ENCODE data around the gene SEC14L5.
"Not testable (repeated sequence)": the region's sequence is repeated elsewhere in the genome, so short reads cannot be mapped to it uniquely, and the experiment has no call there.

SEC14L5 gene

DNA sequence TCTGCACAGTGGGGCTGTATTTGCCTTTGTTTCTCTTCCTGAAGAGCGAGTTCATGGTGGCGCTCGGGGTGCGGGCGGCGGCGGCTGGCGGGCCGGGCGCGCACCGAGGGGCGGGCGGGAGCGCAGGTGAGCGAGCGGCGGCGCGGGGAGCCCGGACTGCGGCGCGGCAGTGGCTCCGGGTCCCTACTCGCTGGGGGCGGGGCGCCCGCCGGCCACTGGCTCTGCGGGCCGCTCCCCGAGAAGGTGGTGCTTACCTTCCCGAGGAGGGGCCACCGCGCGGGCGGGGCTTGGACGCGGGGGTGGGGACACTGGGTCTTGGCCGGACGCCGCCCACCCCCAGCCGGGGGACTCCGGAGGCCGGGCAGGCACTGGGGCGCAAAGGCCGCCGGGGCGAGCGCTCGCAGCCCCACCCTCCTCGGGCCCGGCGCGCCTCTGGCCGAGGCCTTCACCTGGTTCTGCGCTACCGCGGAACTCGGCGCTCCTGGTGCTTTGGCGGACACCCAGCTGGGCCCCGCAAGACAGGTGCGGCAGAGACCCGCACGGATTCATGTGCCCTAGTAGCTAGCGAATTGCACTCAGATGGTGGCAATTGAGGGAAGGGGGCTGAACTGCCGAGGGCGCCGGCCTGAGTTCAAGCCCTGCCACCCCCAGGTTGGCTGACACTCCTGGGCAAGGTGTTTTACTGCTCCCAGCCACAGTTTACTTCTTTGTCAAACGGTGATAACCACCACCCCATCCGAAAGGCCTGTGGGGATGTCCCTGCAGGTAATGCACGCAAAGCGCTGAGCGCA lies 20.9 kb upstream of the SEC14L5 start, which contains the start of gene PPL:
PPL (minus strand) TSS at position 158 of the 791 bp plus-strand sequence; CDS start at position 55, 103 bp downstream.
- no peak for TF ChIP-seq GATA1 (IDR thresholded peaks at IDR 0.05; ENCODE audit: low read depth, low read length)
- no peak for TF ChIP-seq POLR2A (IDR thresholded peaks at IDR 0.05; ENCODE audit: low read length)
- DNase-seq: peak; percentile 19 to 22

DNA sequence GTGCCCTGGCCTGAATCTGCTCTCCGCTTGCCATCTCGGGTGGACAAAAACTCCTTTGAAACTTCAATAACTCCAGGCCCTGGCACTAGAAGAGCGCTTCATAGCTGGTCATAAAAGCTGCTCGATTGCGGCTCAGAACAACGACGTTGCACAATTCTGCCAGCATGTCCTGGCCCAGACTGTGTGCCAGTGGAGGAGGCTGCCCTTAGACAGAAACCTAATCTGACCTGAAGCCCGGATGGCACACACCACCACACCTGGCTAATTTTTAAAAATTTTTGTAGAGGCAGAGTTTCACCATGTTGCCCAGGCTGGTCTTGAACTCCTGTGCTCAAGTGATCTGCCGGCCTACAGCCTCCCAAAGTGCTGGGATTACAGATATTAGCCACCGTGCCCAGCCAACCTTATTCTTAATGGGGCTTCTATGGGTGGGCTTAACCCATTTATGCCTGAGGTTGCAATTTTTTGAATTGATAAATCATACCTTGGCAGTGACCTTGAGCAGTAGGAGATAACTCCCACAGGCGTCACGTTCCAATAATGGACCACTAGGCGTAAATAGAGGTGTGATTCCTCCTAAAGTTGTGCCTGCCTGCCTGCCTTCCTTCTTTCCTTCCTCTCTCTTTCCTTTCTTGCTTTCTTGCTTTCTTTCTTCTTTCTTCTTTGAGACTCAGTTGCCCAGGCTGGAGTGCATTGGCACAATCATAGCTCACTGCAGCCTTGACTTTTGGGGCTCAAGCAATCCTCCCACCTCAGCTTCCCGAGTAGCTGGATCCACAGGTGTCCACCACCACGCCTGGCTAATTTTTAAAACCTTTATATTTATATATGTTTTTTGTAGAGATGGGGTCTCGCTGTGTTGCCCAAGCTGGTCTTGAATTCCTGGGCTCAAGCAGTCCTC lies 20.1 kb upstream of the SEC14L5 start:
- TF ChIP-seq GATA1 (IDR thresholded peaks at IDR 0.05; ENCODE audit: low read depth, low read length) (no peak), POLR2A (IDR thresholded peaks at IDR 0.05; ENCODE audit: low read length) (no peak)
- no peak for DNase-seq

DNA sequence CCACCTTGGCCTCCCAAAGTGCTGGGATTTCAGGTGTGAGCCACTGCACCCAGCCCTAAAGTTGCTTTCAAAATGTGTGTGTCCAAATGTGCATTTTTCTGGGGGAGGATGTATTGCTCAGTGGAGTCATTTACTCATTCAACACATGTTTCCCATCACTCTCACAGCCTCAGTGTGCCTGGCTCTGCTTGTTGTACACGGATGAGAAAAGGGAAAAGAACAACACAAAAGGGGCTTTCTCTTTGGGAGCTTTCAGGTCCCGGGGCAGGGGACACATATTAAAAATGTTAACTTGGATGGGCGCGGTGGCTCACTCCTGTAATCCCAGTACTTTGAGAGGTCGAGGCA lies 19.5 kb upstream of the SEC14L5 start:
- no peak for DNase-seq
- TF ChIP-seq POLR2A (IDR thresholded peaks at IDR 0.05; ENCODE audit: low read length) (no peak), GATA1 (IDR thresholded peaks at IDR 0.05; ENCODE audit: low read depth, low read length) (no peak)

DNA sequence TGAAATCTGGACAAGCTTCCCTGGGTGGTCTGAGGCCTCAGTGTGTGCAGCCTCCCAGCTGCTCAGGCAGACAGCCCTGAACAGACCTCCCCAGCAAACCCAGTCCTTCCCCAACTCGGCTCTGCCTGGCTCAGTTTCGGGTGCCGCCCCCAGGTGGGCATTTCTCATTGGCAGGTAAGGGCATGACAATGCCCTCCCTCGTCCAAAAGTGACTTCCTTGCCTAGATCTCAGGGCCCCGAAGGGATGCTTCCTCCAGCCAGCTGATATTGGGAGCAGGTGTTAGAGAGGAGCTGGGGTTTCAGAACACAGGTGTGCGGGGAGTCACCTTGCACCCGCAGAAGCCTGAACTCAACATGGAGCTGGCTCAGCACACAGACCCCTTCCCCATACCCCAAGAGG lies 17.4 kb upstream of the SEC14L5 start:
- TF ChIP-seq POLR2A (IDR thresholded peaks at IDR 0.05; ENCODE audit: low read length) (no peak), GATA1 (IDR thresholded peaks at IDR 0.05; ENCODE audit: low read depth, low read length) (no peak)
- no peak for DNase-seq

DNA sequence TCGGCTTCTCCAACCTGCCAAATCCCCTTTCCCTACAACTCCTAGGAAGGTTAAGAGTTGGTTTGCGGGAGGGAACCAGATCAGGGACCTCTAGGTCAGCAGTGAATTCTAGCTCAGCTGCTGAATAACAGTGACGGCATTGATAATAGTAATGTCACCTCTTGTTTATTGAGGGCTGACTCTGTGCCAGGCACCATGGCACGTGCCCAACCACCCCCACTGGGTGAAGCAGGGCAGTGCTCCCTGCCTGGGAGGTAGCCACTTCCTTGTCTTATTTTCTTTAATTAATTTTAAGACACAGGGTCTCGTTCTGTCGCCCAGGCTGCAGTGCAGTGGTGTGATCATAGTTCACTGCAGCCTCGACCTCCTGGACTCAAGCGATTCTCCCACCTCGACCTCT lies 15.6 kb upstream of the SEC14L5 start:
- TF ChIP-seq POLR2A (IDR thresholded peaks at IDR 0.05; ENCODE audit: low read length) (no peak), GATA1 (IDR thresholded peaks at IDR 0.05; ENCODE audit: low read depth, low read length) (no peak)
- DNase-seq: no peak

DNA sequence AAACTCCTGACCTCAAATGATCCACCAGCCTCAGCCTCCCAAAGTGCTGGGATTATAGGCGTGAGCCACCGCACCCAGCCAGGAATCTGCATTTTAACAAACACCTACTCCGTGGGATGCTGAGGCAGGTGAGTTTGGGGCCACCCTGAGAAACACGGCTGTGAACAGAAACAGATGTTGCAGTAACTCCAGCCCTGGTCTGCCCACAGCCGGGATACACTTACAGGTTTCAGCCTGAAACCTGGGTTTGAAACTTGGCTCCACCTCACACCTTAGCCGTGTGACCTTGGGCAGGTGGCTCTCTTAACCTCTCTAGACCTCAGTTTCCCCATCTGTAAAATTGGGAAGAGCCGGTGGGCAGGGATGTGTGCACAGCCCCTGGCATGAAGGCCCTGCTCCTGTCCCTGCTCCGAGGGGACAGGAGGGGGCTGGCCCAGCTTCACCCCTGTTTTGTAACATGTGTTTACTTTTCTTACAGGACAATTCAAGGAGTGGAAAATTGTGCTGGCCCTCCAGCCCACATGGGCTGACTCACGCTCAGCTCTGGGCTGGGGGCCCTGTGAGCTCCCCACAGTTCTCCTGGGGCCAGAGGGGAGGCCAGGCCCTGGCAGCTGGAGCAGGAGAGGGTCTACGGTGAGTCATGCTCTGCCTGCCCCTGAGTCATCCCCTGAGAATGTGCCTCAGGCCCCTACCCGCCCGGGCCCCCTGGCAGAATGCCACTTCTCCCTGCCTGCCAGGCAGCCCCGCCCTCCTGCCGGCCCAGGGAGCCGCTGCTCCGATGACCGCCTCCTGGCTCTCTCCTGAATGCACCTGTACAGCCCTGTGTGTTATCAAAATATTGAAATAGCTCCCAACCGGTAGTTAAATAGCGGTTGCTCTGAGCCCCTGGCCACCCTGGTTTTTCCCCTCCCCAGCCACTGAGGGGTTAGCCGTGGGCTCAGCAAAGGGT lies 13.5 kb upstream of the SEC14L5 start:
- TF ChIP-seq GATA1 (IDR thresholded peaks at IDR 0.05; ENCODE audit: low read depth, low read length): no peak
- TF ChIP-seq POLR2A (IDR thresholded peaks at IDR 0.05; ENCODE audit: low read length): no peak

DNA sequence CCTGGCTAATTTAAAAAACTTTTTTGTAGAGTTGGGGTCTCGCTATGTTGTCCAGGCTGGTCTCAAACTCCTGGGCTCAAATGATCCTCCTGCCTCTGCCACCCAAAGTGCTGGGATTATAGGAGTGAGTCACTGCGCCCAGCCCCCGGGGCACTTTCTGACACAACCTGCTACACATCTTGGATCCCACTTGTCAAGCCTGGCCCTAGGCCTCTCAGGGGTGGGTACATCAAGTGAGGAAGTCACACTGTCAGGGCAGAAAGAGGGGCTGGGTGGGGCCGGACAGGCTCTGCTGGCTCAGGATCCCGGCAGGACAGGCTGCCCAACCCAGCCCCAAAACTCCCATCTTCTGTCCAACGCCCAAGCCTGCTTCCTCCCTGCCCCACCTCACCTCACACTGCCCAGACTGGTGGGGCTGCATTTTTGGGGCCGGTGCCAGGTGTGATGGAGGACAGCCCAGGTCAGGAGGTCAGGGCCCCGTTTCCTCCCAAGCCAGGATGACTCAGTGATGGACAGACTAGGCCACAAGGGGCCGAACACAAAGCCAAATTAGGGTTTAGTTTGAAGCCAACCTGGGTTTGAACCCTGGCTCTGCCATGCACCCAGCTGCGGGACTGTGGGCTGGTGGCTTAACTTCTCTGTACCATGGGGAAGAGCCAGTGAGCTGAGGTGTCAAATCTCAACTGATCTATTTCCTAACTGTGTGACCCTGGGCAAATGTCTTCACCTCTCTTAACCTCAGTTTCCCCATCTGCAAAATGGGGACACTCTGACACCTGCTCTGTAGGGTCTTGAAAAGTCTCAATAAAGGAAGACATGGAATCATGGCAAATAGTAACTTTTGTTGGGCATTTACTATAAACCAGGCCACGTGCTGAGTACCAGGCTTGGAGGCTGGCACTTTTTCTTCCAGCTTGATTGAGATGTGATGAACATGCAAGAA lies 12.3 kb upstream of the SEC14L5 start:
- TF ChIP-seq GATA1 (IDR thresholded peaks at IDR 0.05; ENCODE audit: low read depth, low read length): no peak
- TF ChIP-seq POLR2A (IDR thresholded peaks at IDR 0.05; ENCODE audit: low read length): no peak
- peak in 1 of 2 experiments; percentile 34 for DNase-seq

More for the DNA sequence above, 13.5 kb upstream of the SEC14L5 start:
- DNase-seq: peak; percentile 58 to 82

DNA sequence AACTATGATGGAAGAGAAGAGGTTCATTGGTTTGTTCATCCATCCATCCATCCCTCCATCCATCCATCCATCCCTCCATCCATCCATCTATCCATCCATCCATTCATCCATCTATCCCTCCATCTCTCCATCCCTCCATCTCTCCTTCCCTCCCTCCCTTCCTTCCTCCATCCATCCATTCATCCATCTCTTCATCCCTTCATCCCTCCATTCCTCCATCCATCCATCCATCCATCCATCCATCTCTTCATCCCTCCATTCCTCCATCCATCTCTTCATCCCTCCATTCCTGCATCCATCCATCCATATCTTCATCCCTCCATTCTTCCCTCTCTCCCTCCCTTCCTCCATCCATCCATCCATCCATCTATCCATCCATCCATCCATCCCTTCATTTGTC lies 11.2 kb upstream of the SEC14L5 start:
- DNase-seq: no peak
- no peak for TF ChIP-seq GATA1 (IDR thresholded peaks at IDR 0.05; ENCODE audit: low read depth, low read length)
- no peak for TF ChIP-seq POLR2A (IDR thresholded peaks at IDR 0.05; ENCODE audit: low read length)

DNA sequence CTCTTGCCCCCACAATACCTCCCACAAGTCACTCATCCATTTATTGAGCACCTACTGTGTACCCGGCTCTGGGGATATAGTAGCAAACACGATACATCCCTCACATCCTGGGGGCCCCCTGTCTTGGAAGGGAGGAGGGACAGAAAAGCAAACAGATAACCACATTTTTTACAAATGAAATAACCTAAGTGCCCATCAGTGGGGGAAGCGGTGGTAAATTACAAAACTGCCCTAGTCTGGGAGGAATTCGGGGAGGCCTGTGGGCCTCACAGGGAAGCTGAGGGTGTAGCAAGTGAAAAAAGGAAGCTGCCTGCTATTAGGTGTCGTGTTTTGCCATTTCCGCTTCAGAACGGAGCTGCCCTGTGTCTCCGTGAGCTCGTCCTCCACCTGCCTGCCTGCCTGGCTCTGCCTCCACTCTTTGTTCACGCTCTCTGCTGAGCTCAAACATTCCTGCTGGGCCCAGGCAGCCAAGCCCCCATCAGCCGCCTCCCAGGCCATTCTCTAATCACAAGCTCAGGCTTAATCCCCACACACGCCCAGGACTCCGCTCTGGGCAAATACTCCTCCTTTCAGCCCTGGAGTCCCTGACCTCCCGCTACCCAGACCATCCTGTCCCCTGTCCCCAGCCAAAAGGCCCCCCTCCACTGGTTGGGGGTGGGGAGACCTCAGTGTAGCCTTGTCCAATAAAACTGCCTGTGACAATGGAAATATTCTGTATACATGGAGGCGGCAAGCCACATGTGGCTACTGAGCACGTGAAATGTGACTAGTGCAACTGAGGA lies 10.2 kb upstream of the SEC14L5 start:
- TF ChIP-seq GATA1 (IDR thresholded peaks at IDR 0.05; ENCODE audit: low read depth, low read length) (no peak), POLR2A (IDR thresholded peaks at IDR 0.05; ENCODE audit: low read length) (no peak)
- no peak for DNase-seq

DNA sequence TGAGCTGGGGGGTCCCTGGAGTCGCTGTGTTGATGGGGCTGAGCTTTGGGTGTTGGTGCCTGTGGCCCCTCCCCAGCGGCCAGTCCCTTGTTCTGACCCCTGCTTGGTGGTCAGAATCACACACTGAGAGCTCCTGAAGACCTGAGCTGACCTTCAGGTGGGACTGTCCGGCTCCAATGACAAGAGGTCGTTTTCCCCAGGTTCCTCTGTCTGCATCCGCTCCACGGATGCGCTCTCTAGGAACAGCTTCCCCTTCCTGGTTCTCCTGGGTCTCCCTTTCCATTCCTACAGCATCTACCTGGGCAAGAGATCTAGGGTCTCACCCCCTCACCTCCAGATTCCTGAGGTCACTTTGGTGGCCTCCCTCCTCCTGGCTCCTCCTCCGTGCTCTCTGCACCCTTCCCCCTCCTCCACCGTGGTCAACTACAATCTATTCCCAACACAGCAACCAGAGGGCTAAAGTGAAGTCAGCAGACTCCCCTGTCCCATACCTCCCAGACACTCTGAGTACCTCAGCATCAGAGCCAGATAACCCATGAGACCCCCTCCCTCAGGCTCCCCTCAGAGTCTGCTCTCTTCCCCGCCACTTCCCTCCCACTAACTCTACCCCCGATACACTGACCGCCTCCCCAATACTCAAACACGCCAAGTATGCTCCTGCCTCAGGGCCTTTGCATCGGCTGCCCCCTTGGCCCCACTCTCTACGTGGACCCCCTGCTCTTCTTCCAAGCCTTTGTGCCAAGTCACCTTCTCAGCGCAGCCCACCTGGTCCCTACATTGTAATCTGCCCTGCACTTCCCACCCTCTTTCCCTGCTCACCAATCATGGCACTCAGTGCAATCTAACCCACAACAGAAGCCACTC lies 9.0 kb upstream of the SEC14L5 start:
- no peak for DNase-seq
- TF ChIP-seq GATA1 (IDR thresholded peaks at IDR 0.05; ENCODE audit: low read depth, low read length): no peak
- no peak for TF ChIP-seq POLR2A (IDR thresholded peaks at IDR 0.05; ENCODE audit: low read length)

DNA sequence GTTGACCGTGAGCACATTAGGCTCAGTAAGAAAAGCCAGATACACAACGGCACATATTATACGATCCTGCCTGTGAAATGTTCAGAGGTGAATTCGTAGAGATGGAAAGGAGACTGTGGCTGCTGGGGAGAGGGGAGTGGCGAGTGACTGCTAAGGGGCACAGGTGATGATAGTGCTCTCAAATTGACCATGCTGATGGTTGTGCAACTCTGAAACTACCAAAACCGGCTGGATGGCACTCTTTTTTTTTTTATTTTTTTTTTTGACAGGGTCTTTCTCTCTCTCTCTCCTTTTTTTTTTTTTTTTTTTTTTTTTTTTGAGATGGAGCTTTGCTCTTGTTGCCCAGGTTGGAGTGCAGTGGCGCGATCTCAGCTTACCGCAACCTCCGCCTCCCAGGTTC lies 8.1 kb upstream of the SEC14L5 start:
- no peak for TF ChIP-seq GATA1 (IDR thresholded peaks at IDR 0.05; ENCODE audit: low read depth, low read length)
- TF ChIP-seq POLR2A (IDR thresholded peaks at IDR 0.05; ENCODE audit: low read length): no peak
- DNase-seq: no peak

DNA sequence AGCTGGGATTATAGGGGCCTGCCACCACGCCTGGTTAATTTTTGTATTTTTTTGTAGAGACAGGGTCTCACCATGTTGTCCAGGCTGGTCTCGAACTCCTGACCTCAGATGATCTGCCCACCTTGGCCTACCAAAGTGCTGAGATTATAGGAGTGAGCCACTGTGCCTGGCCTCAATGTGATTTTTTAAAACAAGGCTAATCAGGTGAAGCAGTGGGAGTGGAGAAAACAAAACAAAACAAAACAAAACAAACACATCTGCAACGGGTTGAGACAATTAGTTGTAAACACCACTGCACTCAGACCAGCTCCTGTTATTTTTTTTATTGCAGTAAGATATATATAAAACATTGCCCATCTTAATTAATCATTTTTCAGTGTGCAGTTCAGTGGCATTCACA lies 6.5 kb upstream of the SEC14L5 start:
- DNase-seq: not testable (repeated sequence)
